HCT116 (cell line): ENCODE results near the gene MAP3K3. TPM values are rescaled to one million over a fixed set of nuclear protein-coding genes. Genes with fewer than 3 reads are reported as not detected.

ENCODE experiments used
- ATAC-seq: fragments of 200-7000 bp; cut with Tn5 transposase; 2 replicates; pipeline ENCODE4 v1.9.1; 2020; ENCODE audit warnings: mild to moderate bottlenecking, moderate library complexity
- BruUV-seq: library from RNA; stranded (reverse); fragments of 400-500 nt; replicated peaks from 2 replicates; lab custom pipeline; 2021; lab: Mats Ljungman, UMichigan
- CTCF ChIA-PET: fragments of 300-600 bp; sonication (Branson Sonifier 250); formaldehyde crosslinking; loops from one replicate; lab custom pipeline; 2021; ENCODE audit warnings: antibody characterized with exemption; lab: Charles Lee
- POLR2A ChIA-PET: fragments of 300-600, 350-600 bp; sonication (Branson Sonifier 250); formaldehyde crosslinking; loops from one replicate; lab custom pipeline; 2021; ENCODE audit warnings: antibody characterized with exemption; lab: Charles Lee
- RAD21 ChIA-PET, 2 experiments: fragments of 300-600 bp; sonication (Branson Sonifier 250); formaldehyde crosslinking; loops; one replicate each; lab custom pipeline; 2023; ENCODE audit warnings: low total read pairs in 2 of 2; ENCODE audit not compliant: uncharacterized antibody in 2 of 2, unreplicated experiment in 2 of 2, low non-redundant PET in 1 of 2; lab: Charles Lee
- DNase-seq: peaks from one replicate; pipeline ENCODE4 v3.0.0-alpha.2; 2010; ENCODE audit warnings: low read depth, low spot score
- H2AFZ ChIP-seq: fragments of 200-600 bp; shearing (Covaris generic), sonication (generic); 2 replicates; pipeline ENCODE4 v1.6.1; 2017; ENCODE audit warnings: low read depth, mixed run types, mixed read lengths, antibody characterized with exemption, low read length; ENCODE audit not compliant: poor library complexity, severe bottlenecking
- H3K27ac ChIP-seq: 2 replicates; pipeline ENCODE4 v1.5.1; 2012; ENCODE audit warnings: low read depth, low read length
- H3K27me3 ChIP-seq: fragments of 200-600 bp; sonication (generic); 2 replicates; pipeline ENCODE4 v1.6.1; 2016; ENCODE audit warnings: mixed run types, low read length, mixed read lengths; ENCODE audit not compliant: insufficient read depth
- H3K36me3 ChIP-seq, 2 experiments: fragments of 200-500 bp in 1 of 2; fragments of 200-600 bp in 1 of 2; sonication (Bioruptor generic) in 1 of 2; sonication (generic) in 1 of 2; 2 replicates each; pipeline versions ENCODE4 v1.5.1 to v1.6.1; 2014 to 2016; ENCODE audit warnings: low read length in 2 of 2, inconsistent platforms in 1 of 2, mixed read lengths in 1 of 2, mixed run types in 1 of 2; ENCODE audit not compliant: insufficient read depth in 2 of 2, control insufficient read depth in 1 of 2
- H3K4me1 ChIP-seq, 2 experiments: fragments of 200-600 bp in 1 of 2; sonication (generic) in 1 of 2; 2 replicates each; pipeline versions ENCODE4 v1.5.1 to v1.6.1; 2012 to 2017; ENCODE audit warnings: low read length in 2 of 2, inconsistent platforms in 1 of 2, mild to moderate bottlenecking in 1 of 2, mixed read lengths in 1 of 2, mixed run types in 1 of 2, moderate library complexity in 1 of 2; ENCODE audit not compliant: insufficient read depth in 2 of 2, control insufficient read depth in 1 of 2
- H3K4me2 ChIP-seq: fragments of 200-600 bp; sonication (generic); 2 replicates; pipeline ENCODE4 v1.6.1; 2017; ENCODE audit warnings: mixed run types, low read length, mixed read lengths
- H3K4me3 ChIP-seq, 2 experiments: fragments of 200-600 bp in 1 of 2; sonication (generic) in 1 of 2; replicated peaks in 1 of 2; 2 replicates each; pipeline ENCODE4 v1.5.1; 2011 to 2016; ENCODE audit warnings: low read length in 2 of 2, control low read depth in 1 of 2, low read depth in 1 of 2, mild to moderate bottlenecking in 1 of 2, mixed read lengths in 1 of 2, mixed run types in 1 of 2
- H3K79me2 ChIP-seq: fragments of 200-600 bp; sonication (generic); 2 replicates; pipeline ENCODE4 v1.6.1; 2017; ENCODE audit warnings: mild to moderate bottlenecking, mixed run types, low read length, moderate library complexity, mixed read lengths; ENCODE audit not compliant: insufficient read depth
- H3K9ac ChIP-seq: fragments of 200-600 bp; sonication (generic); 2 replicates; pipeline ENCODE4 v1.6.1; 2016; ENCODE audit warnings: low read length, mixed read lengths
- H3K9me2 ChIP-seq: fragments of 200-600 bp; sonication (generic), shearing (Covaris generic); 2 replicates; pipeline ENCODE4 v1.6.1; 2017; ENCODE audit warnings: mixed run types, mild to moderate bottlenecking, moderate library complexity; ENCODE audit not compliant: insufficient read depth
- H3K9me3 ChIP-seq, 2 experiments: fragments of 200-500 bp in 1 of 2; fragments of 200-600 bp in 1 of 2; sonication (Bioruptor generic) in 1 of 2; sonication (generic) in 1 of 2; 2 replicates each; pipeline ENCODE4 v1.6.1; 2014 to 2017; ENCODE audit warnings: low read length in 2 of 2, mixed read lengths in 2 of 2, inconsistent platforms in 1 of 2, low read depth in 1 of 2, mild to moderate bottlenecking in 1 of 2, mixed run types in 1 of 2, moderate library complexity in 1 of 2; ENCODE audit not compliant: control insufficient read depth in 1 of 2, insufficient read depth in 1 of 2
- H4K20me1 ChIP-seq: fragments of 200-600 bp; sonication (generic), shearing (Covaris generic); 2 replicates; pipeline ENCODE4 v1.6.1; 2017; ENCODE audit warnings: mixed run types, mild to moderate bottlenecking, moderate library complexity; ENCODE audit not compliant: insufficient read depth
- CBX3 ChIP-seq: IDR thresholded peaks from 2 replicates; pipeline ENCODE4 v1.6.1; 2012; ENCODE audit warnings: low read depth
- CEBPB ChIP-seq: IDR thresholded peaks from 2 replicates; pipeline ENCODE4 v1.6.1; 2012; ENCODE audit warnings: low read depth
- EGR1 ChIP-seq: IDR thresholded peaks from 2 replicates; pipeline ENCODE4 v1.6.1; 2012; ENCODE audit warnings: low read depth
- EZH2 ChIP-seq: fragments of 200-600 bp; sonication (generic); IDR thresholded peaks from 2 replicates; pipeline ENCODE4 v1.6.1; 2017; ENCODE audit warnings: antibody characterized with exemption, mixed run types
- EZH2phosphoT487 ChIP-seq: fragments of 200-600 bp; IDR thresholded peaks from 2 replicates; pipeline ENCODE4 v1.6.1; 2018; ENCODE audit warnings: antibody characterized with exemption, borderline replicate concordance
- FOSL1 ChIP-seq: IDR thresholded peaks from 2 replicates; pipeline ENCODE4 v1.6.1; 2012; ENCODE audit warnings: low read depth
- JUND ChIP-seq: IDR thresholded peaks from 2 replicates; pipeline ENCODE4 v1.6.1; 2012
- POLR2A ChIP-seq: IDR thresholded peaks from 2 replicates; pipeline ENCODE4 v1.7.0; 2011; ENCODE audit warnings: borderline replicate concordance; ENCODE audit not compliant: insufficient read depth, insufficient read length; ENCODE audit errors: extremely low read depth
- POLR2AphosphoS5 ChIP-seq: IDR thresholded peaks from 2 replicates; pipeline ENCODE4 v1.6.1; 2011; ENCODE audit warnings: mild to moderate bottlenecking, low read depth, low read length, moderate library complexity
- RAD21 ChIP-seq: IDR thresholded peaks from 2 replicates; pipeline ENCODE4 v1.6.1; 2012; ENCODE audit warnings: low read depth, mild to moderate bottlenecking
- SIN3A ChIP-seq: IDR thresholded peaks from 2 replicates; pipeline ENCODE4 v1.6.1; 2012; ENCODE audit warnings: low read depth
- SP1 ChIP-seq: IDR thresholded peaks from 2 replicates; pipeline ENCODE4 v1.6.1; 2012; ENCODE audit warnings: low read depth
- SRF ChIP-seq: IDR thresholded peaks from 2 replicates; pipeline ENCODE4 v1.6.1; 2012; ENCODE audit warnings: low read depth
- TCF7L2 ChIP-seq: IDR thresholded peaks from 2 replicates; pipeline ENCODE4 v1.7.0; 2011; ENCODE audit warnings: borderline replicate concordance, inconsistent platforms; ENCODE audit not compliant: insufficient read depth, insufficient read length; ENCODE audit errors: extremely low read depth
- YY1 ChIP-seq: IDR thresholded peaks from 2 replicates; pipeline ENCODE4 v1.6.1; 2011; ENCODE audit warnings: low read length, low read depth, moderate library complexity, mild to moderate bottlenecking; ENCODE audit not compliant: insufficient replicate concordance; ENCODE audit errors: extremely low read depth
- ZFX ChIP-seq: fragments of 450-650 bp; IDR thresholded peaks from 2 replicates; pipeline ENCODE4 v1.6.1; 2017
- intact Hi-C: fragments of 100-400 bp; cut with micrococcal nuclease; formaldehyde crosslinking; loops from 2 replicates; pipeline ENCODE4 v1.10.0; 2022
- total RNA-seq: library from RNA; stranded (reverse); gene quantifications from one replicate; pipeline ENCODE4 v1.2.1, GENCODE V29; 2021; ENCODE audit not compliant: unreplicated experiment
- TF ChIP-seq, protein P1 (sequence below): IDR thresholded peaks from 2 replicates; pipeline ENCODE4 v1.6.1; 2012

MAP3K3 gene
- total RNA-seq, 1 experiment from 2014 or later, result 18.5 TPM

GRCh38 chr17:63659850-63660249 lies 37.6 kb downstream of the MAP3K3 start:
- H2AFZ ChIP-seq, result no peak overlapping the region
- ChIA-PET CTCF (no interaction called here), POLR2A (no interaction called here), RAD21 (no interaction called here)
- H4K20me1 ChIP-seq, result no peaks in the 10 kb centered on the region
- H3K27me3 ChIP-seq, result no peaks in the 10 kb centered on the region
- H3K9me3 ChIP-seq, result no peaks in the 10 kb centered on the region
- H3K4me1 ChIP-seq, result no peaks in the 10 kb centered on the region
- ATAC-seq, result no peak
- DNase-seq, result no peak
- no peak overlapping the region for H3K4me3 ChIP-seq
- BruUV-seq, result no TSS peak
- no peaks in the 10 kb centered on the region for H3K36me3 ChIP-seq
- H3K9me2 ChIP-seq, result no peaks in the 10 kb centered on the region
- no peak overlapping the region for H3K4me2 ChIP-seq
- TF ChIP-seq FOSL1 (no peak), POLR2A (no peak), TCF7L2 (no peak), YY1 (no peak), CBX3 (no peak), CEBPB (no peak), SRF (no peak), JUND (no peak), ZFX (no peak), SP1 (no peak), EGR1 (no peak), EZH2 (no peak), SIN3A (no peak), RAD21 (no peak), EZH2phosphoT487 (no peak), POLR2AphosphoS5 (no peak)
- TF ChIP-seq, protein P1, sequence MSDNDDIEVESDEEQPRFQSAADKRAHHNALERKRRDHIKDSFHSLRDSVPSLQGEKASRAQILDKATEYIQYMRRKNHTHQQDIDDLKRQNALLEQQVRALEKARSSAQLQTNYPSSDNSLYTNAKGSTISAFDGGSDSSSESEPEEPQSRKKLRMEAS, result no peak
- H3K9ac ChIP-seq, result no peak overlapping the region
- no peaks in the 10 kb centered on the region for H3K79me2 ChIP-seq
- intact Hi-C loops, result loop anchor here (1.0 kb wide), 1 partner anchor 11 kb away; no protein-coding TSS in a partner anchor
- H3K27ac ChIP-seq, result no peak overlapping the region
